Measurements from ENCODE around the gene IFRD2.
"Not testable (repeated sequence)": the region's sequence is repeated elsewhere in the genome, so short reads cannot be mapped to it uniquely, and the experiment has no call there.

The IFRD2 gene

DNA sequence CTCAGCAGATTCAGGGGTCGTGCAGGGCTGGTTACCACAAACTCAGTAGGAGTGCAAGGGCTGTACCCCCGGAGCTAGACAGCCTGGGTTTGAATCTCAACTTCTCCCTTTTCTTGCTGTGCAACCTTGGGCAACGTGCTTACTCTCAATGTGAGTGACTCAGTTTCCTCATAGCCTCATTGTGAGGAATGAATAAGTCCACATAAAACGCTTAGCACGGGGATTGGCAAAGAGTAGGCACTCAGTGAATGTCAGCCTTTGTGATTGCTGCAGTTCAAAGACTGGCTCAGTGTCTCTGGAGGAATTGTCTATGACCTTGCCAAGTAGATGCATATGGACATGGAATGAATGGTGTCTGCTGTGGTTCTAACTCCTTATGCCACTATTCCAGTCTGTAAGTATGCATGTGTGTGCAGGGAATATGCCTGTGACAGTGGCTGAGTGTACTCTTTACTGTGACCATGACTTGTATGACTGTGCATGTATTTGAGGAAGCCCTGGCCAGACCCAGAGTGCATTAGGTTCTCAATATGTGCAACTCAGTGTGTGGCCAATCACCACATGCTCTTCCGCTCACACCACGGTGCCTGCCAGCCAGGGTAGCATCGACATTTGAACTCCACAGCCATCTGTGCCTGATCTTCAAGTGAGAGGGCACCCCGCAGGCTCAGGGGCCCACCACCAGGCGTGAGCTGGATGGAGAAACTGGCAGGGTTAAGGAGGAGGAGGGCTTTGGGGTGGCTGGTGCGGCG lies 7.9 kb upstream of the IFRD2 start:
- DNase-seq: no peak

DNA sequence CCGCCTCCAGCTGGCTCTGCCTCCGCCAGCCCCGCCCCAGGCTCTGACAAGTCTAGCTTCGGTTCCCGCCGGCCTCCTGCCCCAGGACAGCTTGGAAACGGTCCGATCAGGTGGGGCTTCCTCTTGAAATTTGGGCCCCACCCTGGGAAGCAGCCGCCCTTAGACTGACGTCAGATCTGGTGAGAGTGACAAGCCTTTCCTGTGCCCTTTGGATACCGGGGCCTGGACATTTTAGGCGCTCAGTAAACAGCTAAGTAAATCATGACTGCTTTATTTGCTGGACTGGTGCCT lies 7.4 kb upstream of the IFRD2 start:
- DNase-seq: no peak

DNA sequence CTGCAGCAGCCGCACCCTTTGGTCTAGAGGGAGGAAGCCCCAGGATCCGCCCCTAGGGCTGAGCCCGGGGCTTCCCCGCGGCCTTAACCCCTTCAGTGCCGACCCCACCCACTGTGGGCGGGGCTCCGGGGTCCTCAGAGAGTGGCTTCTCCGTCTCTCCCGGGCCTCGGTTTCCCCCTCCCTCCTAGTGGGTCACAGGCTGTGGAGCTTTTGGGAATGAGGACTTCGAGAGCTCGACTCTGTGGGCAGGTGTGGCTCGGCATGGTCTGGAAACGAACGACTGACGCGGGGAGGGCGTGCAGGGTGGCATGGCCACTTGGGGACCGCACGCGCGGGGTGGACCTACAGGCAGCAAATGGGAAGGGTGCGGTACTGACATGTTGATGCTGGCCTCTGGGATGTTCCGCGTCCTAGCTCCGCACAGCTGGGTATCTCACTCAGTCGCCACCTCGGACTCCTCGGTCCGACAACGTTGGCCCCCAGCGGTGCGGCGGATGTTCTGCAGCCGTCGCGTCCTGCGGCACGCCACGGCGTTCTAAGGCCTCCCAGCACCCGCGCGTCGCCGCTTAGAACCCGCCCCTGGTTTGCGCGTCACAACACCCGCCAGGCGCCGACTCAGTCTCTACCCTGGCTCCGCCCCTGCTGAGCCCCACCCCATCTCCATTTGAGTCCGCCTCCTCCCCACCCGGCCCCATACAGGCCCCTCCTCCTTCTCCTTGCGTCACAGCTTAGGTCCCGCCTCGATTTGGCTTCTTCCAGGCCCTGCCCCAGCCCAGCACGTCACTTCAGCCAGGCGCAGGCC lies 6.8 kb upstream of the IFRD2 start, which contains the start of the genes HYAL3 and NAA80:
HYAL3 (minus strand) TSS at position 570 of the 802 bp plus-strand sequence. CDS start 3,803 bp downstream, outside the sequence.
NAA80 (minus strand) TSS at position 570 of the 802 bp plus-strand sequence. CDS start 1,942 bp downstream, outside the sequence.
- peak; percentile 100 for DNase-seq

DNA sequence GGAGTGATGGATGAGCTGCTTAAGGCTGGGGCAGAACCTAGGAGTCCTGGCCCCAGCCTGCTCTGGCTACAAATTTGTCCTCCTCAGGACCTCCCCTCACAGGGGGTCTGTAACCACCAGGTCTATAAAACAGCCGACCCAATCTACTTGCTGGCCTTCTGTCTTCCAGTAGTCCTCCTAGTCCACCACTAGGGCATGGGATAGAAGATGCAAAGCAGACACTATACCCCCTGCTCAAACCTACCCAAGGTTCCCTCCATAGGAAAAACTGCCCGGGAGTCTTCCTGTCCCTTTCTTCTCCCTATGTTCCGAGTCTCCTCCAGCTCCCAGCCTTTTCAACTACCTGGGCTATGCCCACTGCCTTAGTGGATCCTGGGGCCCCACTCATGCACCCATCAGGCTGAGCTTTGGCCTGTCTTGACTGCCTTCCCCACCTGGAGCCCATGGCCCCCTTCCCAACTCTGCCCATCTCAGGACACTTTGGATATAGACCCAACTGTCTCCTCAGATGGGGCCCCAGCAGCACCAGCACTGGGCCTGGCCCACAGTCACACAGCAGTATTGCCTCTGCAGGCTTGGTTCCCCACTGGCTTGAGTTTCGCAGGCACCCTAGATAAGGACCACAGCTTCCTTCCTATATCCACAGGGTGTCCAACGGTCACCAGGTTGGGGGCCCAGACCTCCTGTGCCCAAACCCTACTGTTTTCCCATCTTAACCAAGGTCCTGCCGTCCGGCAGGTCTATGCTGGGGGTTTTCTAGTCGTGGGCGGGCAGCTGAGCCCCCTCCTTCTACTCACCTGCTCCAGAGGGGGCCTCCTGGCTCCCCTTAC lies 5.9 kb upstream of the IFRD2 start:
- no peak for DNase-seq

DNA sequence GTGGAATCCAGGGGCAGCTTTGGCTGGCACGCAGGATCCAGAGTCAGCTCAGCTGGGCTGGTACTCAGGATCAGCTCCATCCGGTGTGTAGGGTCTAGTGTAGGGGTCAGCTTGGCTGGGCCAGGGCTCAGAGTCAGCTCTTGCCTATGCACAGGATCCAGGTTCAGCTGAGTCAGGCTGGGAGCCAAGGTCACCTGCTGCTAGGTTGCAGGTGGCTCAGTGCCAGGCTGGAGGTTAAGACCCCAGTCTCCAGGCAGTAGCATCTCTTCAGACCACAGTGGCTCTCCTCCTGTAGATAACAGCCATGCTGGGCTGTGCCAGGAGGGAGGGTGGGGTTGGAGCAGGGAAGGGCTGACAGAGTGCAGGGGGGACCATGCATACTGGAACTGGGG lies 5.2 kb upstream of the IFRD2 start:
- no peak for DNase-seq

DNA sequence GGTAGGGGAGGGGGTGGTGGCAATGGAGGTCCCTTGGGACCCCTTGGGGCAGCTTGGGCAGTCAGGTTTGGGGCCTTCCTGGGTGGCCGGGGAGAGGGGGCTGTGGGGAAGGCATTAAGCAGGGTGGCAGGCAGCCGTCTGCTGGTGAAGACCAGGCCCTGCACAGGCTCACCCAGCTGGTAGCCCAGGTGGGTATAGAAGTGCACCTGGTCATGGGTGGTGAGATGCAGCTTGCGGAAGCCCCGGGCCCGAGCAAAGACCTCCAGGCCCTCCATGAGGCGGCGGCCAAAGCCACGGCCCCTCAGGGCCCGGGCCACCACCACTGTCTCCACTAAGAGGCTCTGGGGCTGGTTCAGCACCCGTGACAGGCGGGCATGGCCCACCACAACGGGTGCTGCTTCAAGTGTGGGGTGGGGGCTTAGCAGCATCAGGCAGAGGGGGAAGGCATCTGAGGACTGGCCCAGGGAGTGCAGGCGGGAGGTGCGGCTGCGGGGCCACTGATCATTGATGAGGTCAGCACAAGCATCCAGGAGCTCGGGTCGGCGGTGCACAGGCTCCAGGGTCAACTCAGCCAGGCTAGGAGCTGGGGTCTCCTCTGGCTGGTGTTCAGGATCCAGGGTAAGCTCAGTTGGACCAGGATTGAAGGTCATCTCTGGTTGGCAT lies 4.6 kb upstream of the IFRD2 start:
- DNase-seq: no peak

DNA sequence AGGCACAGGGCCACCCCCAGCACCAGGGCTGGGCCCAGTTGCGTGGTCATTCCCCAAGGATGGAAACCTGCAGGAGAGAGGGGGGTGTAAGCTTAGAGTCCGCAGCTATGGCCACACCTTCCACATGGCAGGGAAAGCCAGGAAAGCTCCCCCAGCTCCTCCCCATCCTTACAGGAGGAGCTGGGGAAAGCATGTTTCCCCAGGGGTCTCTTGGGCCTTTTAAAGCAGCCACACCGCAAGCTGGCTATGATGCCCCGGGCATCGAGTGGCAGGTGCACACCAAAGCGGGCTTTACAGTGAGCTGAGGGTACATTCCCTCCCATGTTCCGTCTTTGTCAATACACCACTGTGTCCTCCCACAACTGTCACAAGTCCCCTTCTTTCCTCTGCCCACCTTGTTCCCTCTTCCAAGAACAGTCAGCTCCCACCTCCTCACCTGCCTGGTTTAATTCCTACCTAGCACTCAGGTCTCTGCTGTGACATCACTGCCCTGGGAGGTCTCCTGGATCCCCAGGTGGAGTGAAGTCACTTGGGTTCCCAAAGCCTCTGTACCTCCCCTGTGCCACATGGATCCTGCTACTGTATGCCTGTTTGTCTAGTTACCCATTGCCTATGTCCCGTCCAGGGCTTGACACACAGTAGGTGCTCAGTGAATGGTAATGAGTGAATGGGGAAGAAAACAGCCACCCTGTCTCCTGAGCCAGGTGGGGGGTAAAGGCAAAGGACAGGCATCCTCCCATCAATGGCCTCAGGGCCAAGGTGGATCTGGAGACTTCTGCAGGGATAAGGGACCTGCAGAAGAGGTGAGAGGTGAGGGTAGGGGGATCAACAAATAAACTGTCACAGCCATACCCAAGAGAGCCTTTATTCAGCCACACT lies 3.6 kb upstream of the IFRD2 start:
- no peak for DNase-seq

DNA sequence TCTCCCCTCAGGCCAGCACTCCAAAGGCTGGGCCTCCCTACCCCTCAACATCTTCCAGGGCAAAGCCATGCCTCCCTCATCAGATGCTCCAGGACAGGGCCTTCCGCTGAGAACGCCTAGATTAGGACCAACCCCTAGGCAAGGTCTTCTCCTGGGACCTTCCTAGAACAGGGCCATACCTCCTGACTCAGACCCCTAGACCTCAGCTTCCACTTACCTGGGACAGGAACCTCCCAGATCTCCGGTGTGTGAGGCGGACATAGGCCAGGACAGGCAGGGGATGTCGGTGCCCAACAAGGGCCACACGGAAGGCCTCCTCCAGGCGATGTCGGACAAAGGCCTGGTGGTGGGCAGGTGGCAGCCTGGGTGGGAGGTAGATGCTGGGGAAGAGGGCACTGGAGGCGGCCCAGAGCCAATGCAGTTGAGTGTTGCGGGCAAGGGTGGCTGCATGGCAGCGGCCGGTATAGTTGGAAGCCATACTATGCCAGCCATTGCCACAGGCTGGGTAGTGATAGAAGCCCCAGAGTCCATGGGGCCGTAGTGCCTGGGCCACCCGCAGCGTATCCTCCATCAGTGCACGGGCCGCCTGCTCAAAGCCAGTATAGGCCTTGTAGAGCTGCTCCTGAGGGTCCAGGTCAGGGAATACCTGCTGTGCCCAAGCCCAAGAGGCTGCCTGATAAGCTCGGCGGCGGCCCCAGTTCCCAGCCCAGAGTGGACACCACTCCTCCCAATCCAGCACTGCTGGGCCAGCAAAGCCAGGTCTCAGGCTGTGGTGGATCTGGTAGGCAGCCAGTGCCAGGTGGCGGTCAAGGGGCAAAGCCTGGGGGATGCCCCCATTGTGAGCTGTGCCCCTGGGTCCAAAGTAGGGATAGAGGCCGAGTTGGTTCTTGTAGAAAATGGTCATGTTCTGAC lies 2.5 kb upstream of the IFRD2 start:
- DNase-seq: no peak

DNA sequence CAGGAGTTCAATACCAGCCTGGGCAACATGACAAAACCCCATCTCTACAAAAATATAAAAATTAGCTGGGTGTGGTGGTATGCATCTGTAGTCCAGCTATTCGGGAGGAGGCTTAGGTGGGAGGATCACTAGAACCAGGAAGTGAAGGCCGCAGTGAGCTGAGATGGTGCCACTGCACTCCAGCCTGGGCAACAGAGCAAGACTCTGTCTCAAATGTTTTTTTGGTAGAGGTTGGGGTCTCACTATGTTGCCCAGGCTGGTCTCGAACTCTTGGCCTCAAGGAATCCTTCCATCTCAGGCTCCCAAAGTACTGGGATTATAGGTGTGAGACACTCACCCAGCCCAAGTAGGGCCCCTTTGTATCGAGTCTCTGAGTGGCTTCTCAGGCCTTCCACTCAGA lies 1.9 kb upstream of the IFRD2 start:
- DNase-seq: no peak

DNA sequence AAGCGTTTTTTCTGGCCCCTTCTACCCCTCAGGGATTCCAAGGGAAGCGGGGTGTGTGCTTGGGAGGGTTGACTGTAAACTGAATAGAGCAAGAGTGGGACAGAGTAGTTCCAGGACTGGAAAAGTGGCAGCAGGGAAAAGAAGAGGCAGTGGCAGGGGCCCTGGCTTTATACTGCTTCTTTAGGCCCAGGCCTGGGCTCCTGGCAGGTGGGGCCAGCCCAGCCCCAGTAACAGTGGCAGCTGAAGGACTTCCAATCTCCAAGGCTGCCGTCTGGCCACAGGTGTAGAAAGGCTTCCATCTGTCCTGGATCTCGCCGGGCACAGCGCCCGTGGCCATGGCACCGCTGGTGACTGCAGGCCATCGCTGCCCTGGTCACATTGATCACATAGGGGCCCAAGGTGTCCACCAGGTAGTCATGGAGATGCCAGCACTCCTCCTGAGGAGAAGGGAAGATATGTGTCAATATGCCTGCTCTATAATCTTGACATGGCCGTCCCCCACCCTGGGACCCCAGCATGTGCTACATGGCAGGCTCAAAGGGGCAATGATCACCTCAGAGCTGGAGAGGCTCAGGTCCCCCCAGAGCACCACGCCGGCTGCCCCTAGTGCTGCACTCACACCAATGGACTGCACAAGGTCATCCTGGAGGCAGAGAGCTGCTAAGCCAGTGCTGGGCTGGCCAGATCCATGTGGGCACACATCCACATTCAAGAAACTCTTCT lies 1.0 kb upstream of the IFRD2 start:
- no peak for DNase-seq

DNA sequence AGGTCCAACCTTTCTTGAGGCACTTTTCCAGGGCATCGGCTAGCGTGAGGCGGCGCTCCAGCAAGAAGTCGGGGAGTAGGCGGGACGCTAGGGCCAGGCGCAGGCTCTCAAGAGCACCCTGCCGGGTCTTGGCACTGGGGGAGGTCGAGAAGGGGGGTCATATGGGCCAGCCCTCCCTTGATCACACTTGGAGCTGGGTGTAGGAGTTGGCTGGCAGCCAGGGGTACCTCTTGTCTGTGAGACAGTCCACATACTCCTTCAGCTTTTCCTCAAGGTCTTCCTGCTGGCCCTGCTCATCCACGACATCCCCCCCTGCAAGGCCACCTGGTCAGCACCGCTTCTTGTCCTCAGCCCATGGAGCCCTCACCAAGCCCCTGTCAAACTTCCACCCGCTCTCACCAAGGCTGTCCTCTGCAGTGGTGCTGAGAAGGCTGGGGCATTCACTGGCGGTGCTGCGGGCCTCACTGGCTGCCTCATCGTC lies 2.0 kb downstream of the IFRD2 start:
- no peak for DNase-seq

DNA sequence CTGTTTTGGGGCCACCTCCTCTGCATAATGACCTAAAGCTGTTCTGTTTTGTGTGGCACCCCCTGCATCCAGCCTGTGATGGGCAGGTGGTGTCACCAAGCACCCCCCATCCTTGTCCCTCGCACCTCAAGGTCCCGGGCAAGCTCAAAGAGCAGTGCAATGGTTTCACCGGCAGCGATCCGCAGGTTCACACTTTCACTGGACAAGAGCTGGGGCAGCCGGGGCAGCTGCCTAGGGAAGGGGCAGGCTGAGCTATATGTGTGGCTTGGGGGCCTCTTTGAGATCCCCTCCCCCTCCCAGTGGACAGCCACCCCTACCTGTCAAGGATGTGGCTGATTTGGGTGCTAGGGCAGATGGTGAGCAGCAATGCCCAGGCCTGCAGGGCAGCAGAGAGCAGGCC lies 3.1 kb downstream of the IFRD2 start:
- no peak for DNase-seq

DNA sequence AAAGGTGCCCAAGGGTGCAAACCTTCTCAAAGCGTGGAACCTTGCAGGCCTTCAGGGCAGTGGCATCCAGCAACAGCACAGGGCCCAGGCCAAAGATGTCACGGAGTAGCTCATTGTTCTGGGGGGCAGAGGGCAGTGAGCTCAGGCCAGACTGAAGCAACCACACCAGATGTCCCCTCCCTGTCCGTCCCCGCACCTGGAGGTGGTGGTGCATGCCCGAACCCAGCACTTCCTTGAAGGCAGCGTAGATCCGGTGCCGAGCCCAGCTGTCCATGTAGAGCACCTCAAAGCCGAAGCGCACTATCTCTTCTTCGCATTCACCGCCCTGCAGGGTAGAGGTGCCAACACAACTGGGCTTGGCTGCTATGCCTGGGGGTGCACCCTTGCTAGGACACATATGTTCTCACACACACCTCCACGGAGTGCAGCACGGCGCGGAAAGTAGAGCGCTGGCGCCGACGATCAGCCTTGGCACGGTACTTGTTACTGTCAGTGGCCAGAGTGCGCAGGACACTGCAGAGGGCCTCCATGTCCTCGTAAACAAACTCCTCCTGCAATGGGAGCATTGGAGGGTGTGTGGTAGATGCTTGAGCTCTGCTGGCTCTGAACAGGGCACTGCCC lies 3.7 kb downstream of the IFRD2 start:
- no peak for DNase-seq

DNA sequence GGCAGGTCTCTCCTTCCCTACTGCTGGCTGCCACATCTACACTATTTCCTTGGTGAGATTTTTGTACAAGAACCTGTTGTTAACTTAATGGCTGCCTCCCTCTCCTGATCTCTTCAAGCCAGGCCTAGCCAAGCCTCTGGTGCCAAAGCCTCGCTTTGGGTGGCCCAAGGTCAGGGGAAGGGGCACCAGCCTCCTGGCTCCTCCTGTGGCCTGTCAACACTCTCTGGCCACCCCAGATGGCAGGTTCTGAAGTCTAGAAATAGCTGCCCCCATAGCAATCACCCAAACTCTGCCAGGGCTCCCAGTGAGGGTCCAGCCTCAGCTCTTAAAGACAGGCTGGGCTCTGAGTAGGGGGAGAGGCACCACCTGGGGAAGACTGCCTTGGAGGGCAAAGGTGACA lies 5.0 kb downstream of the IFRD2 start:
- no peak for DNase-seq

DNA sequence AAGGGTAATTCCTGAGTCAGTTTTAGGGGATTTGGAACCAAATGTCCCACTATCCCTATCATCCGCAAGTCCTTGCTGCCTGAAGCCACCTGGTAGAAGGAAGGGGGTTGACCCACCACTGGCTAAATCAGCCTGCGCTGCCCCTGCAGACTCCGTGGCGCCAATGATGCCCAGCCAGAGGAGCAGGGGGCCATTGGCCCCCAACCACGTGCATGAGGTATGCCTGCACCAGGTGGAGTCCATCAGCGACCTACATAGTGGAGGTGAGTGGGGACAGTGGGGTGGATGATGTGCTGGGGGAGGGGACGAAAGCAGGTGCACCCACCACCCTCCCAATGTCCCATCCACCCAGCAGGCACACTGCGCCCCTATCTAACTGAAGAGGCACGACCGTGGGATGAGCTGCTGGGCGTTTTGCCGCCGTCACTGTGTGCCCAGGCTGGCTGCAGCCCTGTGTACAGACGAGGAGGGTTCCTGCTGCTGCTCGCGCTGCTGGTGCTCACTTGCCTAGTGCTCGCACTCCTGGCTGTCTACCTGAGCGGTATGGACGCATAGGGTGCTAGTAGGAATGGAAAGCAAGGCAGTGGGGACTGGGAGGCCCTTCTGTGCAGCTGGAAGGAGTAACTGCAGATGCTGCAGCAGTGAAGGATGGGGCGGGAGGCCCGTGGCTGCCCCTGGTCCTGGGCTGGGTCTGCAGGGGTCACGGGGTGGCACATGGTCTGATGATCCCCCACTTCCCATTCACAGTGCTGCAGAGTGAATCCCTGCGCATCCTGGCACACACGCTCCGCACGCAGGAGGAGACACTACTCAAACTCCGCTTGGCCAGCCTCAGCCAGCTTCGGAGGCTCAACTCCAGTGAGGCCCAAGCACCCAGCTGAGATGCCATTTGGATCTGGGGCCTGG lies 5.7 kb downstream of the IFRD2 start:
- DNase-seq: no peak

DNA sequence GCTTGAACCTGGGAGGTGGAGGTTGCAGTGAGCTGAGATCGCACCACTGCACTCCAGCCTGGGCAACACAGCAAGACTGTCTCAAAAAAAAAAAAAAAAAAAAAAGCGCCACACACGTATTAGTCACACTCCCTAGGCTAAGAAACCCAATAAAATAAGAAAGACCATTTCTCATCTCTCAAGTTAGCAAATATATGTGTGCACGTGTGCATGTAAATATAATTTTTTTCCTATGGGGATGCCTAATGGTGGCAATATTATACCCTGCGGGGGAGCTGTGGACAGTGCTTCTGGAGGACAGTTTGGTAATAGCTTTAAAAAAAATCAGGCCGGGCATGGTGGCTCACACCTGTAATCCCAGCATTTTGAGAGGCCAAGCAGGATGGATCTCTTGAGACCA lies 8.1 kb downstream of the IFRD2 start:
- not testable (repeated sequence) for DNase-seq

DNA sequence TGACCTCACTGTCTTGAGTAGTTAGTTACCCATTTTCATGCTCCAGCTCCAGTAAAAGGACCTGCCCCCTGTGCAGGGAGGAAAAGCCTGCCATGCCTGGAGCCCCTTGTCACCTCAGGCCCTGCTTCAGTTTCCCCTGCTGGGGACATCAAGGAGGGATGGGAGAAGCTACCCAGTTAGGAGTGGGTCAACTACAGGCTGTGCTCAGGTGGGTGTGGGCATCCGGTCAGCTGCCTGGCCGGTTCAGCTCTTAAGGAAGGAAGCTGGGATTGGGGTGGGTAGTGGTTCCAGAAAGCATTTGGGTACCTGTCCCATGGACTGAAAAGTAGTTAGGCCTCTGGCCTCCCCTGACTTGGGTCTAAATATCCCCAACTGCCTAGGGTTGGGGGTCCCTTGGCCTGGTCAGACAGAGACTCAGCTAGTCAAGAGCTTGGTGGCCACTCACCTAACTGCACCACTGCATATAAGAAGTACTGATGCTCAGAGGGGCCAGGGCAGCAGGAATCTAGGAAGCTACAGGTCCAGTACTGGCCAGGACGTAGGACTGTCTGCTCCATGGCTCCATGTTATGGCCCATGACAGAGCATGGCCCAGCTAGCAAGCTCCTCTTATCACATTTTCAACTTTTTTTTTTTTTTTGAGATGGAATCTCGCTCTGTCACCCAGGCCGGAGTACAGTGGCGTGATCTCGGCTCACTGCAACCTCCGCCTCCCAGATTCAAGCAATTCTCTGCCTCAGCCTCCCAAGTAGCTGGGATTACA lies 12.8 kb downstream of the IFRD2 start:
- DNase-seq: no peak

DNA sequence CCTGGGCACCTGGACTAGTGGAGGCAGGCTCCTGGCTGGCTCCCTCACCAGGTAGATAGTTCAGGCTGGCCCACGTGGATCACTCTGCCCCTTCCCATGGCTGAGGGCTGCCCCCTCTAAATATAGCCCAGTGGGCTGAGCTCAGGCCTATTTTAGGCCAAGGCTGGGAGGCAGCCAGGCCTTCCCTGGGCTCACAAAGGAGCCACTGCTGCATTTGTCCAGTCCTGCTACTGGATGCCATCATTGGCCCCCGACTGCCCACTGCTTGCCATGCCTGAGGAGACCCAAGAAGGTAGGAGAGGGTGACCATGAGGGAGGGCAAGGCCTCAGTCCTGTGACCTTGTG lies 13.4 kb downstream of the IFRD2 start, which contains the start of gene LSMEM2:
LSMEM2 (plus strand) TSS at position 208 of the 345 bp plus-strand sequence; CDS start at position 235, 27 bp downstream.
- DNase-seq: no peak
